Kidney (tissue), 14 donors: ENCODE data around the gene GTPBP8. TPM values are rescaled to one million over a fixed set of nuclear protein-coding genes. Genes with fewer than 3 reads are reported as not detected.

Experiments used
- DNase-seq, 5 donors: peaks; one replicate each; pipeline ENCODE4 v3.0.0-alpha.2; 2013 to 2020
- FAIRE-seq: peaks from 2 replicates; lab custom pipeline; 2012; peaks lifted over from hg19 to GRCh38; lab: Jason Lieb, UNC
- H3K27ac ChIP-seq, 2 donors: one replicate each; pipeline ENCODE4 v1.7.0; 2013; ENCODE audit warnings: low read depth in 2 of 2, low read length in 2 of 2, inconsistent platforms in 1 of 2
- H3K27me3 ChIP-seq: one replicate; pipeline ENCODE4 v1.7.1; 2013; ENCODE audit warnings: low read length, inconsistent platforms; ENCODE audit not compliant: control insufficient read depth, insufficient read depth
- H3K36me3 ChIP-seq, 3 donors: one replicate each; pipeline versions ENCODE4 v1.7.0 to v1.7.1; 2013; ENCODE audit warnings: low read length in 3 of 3, control low read depth in 1 of 3, inconsistent platforms in 1 of 3; ENCODE audit not compliant: insufficient read depth in 3 of 3, control insufficient read depth in 2 of 3
- H3K4me1 ChIP-seq, 3 donors: one replicate each; pipeline versions ENCODE4 v1.7.0 to v1.7.1; 2013; ENCODE audit warnings: low read length in 3 of 3, inconsistent platforms in 1 of 3, low read depth in 1 of 3; ENCODE audit not compliant: control insufficient read depth in 2 of 3, insufficient read depth in 2 of 3
- H3K4me3 ChIP-seq, 3 donors: one replicate each; pipeline versions ENCODE4 v1.7.0 to v1.8.1; 2013; ENCODE audit warnings: low read length in 3 of 3, control low read depth in 1 of 3, inconsistent platforms in 1 of 3
- H3K9ac ChIP-seq, 3 donors: one replicate each; pipeline versions ENCODE4 v1.7.0 to v1.7.1; 2013; ENCODE audit warnings: low read length in 3 of 3, control low read depth in 1 of 3, inconsistent platforms in 1 of 3
- H3K9me3 ChIP-seq, 3 donors: one replicate each; pipeline versions ENCODE4 v1.7.0 to v1.7.1; 2013; ENCODE audit warnings: low read length in 3 of 3, control low read depth in 1 of 3, inconsistent platforms in 1 of 3; ENCODE audit not compliant: control insufficient read depth in 2 of 3, insufficient read depth in 1 of 3
- intact Hi-C: fragments of 100-400 bp; cut with DNase I; formaldehyde crosslinking; loops from one replicate; pipeline ENCODE4 v1.11.1; 2022
- polyA plus RNA-seq: library from polyadenylated mRNA; stranded (reverse); fragments of 350-450 nt; fragmentation: Illumina TruSeq; extraction: RNeasy Lipid Tissue Mini Kit (QIAGEN cat#74804); gene quantifications from one replicate; pipeline ENCODE4 v1.2.3, GENCODE V29; 2014; ENCODE audit warnings: low read depth, low replicate concordance; ENCODE audit not compliant: insufficient read depth
- total RNA-seq: library from RNA; stranded (reverse); fragmentation: NEBNext Ultra II Directional; extraction: Animal tissue kit (Norgen Biotek cat#: 25700); gene quantifications from one replicate; pipeline ENCODE4 v1.2.1, GENCODE V29; 2021
- TF ChIP-seq, protein P1 (sequence below): IDR thresholded peaks from 3 replicates; pipeline ENCODE4 v1.5.1; 2012; ENCODE audit warnings: mild to moderate bottlenecking, moderate library complexity, borderline replicate concordance; ENCODE audit not compliant: insufficient read depth; ENCODE audit errors: extremely low read depth
- donor health status: control.
- donor health status: control.
- donor health status: control.
- donor health status: control.
- donor health status: control.
- donor health status: DM: yes; HTN: yes; CAD: no.
- donor health status: Normal renal cell carcinoma (clear cell type).

Gene GTPBP8
- total and polyA plus RNA-seq, 2 donors from 2014 or later, result 11.0 to 13.7 TPM

DNA sequence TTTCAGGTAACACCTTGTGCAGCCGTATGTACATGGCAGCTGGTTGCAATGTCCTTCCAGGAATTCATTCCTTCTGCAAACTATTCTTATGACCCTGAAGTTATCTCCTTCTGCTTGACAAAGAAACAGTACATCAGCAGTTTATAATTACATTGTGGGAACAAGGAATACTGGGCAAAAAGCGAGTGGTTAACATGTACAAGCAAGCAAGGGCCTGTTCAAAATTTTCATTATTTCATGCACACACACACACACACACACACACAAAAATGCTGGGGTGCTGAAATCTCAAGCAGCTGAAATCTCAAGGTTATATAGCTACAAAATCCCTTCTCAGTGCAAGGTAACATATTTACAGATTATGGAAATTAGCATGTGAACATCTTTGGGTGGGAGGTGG is 30.7 kb downstream of the GTPBP8 start:
- H3K4me3 ChIP-seq, result no peak overlapping the region
- H3K27ac ChIP-seq, result no peak overlapping the region
- H3K9me3 ChIP-seq, result no peaks in the 10 kb centered on the region
- H3K36me3 ChIP-seq, result peaks cover 0 to 2% (median 0%) of the 10 kb centered on the region in 3 donors
- no peak overlapping the region for H3K9ac ChIP-seq
- TF ChIP-seq, protein P1, sequence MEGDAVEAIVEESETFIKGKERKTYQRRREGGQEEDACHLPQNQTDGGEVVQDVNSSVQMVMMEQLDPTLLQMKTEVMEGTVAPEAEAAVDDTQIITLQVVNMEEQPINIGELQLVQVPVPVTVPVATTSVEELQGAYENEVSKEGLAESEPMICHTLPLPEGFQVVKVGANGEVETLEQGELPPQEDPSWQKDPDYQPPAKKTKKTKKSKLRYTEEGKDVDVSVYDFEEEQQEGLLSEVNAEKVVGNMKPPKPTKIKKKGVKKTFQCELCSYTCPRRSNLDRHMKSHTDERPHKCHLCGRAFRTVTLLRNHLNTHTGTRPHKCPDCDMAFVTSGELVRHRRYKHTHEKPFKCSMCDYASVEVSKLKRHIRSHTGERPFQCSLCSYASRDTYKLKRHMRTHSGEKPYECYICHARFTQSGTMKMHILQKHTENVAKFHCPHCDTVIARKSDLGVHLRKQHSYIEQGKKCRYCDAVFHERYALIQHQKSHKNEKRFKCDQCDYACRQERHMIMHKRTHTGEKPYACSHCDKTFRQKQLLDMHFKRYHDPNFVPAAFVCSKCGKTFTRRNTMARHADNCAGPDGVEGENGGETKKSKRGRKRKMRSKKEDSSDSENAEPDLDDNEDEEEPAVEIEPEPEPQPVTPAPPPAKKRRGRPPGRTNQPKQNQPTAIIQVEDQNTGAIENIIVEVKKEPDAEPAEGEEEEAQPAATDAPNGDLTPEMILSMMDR, result no peak
- DNase-seq (no peak), FAIRE-seq (no peak)
- no peaks in the 10 kb centered on the region for H3K27me3 ChIP-seq
- intact Hi-C loops, result no loop called here
- peaks cover 3 to 10% (median 9%) of the 10 kb centered on the region in 3 donors for H3K4me1 ChIP-seq

DNA sequence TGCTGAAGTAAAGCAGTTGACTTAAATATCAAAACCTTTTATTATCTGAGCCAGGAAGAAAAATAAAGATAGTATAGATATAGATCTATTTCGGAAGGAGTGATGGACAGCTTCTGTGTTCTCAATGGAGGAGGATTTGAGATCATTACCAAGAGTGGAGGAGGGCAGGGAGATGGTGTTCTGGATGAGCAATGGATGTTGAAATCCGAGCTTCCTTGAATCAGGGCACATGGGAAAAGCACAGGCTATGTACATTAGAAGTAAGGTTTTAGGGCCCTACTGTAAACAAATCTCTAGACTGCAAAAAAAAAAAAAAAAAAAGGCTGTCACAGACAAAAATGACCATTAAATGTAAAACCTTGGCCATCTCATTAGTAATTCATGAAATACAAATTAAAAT is 43.2 kb downstream of the GTPBP8 start:
- Histone ChIP-seq H3K27me3 (no peaks in the 10 kb centered on the region), H3K27ac (no peak overlapping the region), H3K9me3 (no peaks in the 10 kb centered on the region), H3K9ac (no peak overlapping the region), H3K4me3 (no peak overlapping the region), H3K4me1 (no peaks in the 10 kb centered on the region), H3K36me3 (no peaks in the 10 kb centered on the region)
- intact Hi-C loops, result no loop called here
- DNase-seq (no peak), FAIRE-seq (no peak)
- TF ChIP-seq, protein P1, result no peak

DNA sequence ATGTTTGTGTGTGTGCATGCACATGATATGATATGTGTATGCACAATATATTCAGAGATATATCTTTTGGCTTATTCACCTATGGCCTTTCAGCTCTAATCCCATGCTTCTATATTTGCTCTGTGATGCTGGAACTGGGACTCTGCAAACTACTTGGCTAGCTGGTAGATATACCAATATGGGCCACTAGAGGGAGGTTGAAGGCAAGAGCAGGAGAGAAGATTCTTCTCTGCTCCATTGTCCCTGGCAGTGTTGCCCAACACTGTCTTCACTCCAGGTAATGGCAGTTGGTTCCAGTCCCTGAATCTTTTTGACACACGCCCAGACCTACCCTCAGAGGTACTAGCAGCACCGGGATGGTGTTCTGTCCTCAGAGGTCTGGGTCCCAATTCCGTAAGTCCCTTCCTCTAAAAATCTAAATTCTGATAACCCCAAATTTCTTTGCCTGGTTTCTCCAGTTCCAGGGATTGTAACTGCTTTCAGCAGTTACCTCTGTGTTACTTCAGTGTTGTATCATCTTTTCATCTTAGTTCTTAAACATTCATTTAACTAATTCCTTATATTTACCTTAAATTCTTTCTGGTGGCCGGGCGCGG is 44.7 kb downstream of the GTPBP8 start:
- no peaks in the 10 kb centered on the region for H3K36me3 ChIP-seq
- no peaks in the 10 kb centered on the region for H3K4me1 ChIP-seq
- no peaks in the 10 kb centered on the region for H3K9me3 ChIP-seq
- peak in 3 of 5 donors; percentile 20 to 75 (median 67) for DNase-seq
- TF ChIP-seq, protein P1, result peak; percentile 75
- H3K4me3 ChIP-seq, result no peak overlapping the region
- intact Hi-C loops, result no loop called here
- no peaks in the 10 kb centered on the region for H3K27me3 ChIP-seq
- H3K9ac ChIP-seq, result no peak overlapping the region
- FAIRE-seq, result no peak
- no peak overlapping the region for H3K27ac ChIP-seq

DNA sequence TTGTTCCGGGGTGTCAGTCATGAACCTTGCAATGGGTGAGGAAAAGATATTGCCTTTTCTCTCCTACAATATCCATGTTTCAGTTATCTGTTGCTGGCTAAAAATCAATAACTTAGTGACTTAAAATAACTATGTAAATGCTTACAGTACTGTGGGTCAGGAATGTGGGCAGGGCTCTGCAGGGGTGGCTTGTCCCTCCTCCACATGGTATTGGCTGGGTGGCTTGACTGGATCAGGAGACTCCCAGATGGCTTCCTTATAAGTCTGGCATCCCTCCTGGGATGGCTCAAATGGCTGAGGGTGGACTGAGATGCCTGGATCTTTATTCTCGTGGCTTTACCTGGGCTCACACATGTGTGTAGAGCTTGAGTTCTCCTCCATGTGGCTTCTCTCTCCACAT is 47.5 kb downstream of the GTPBP8 start:
- no peak overlapping the region for H3K27ac ChIP-seq
- FAIRE-seq, result no peak
- H3K9me3 ChIP-seq, result no peaks in the 10 kb centered on the region
- H3K9ac ChIP-seq, result no peak overlapping the region
- H3K4me3 ChIP-seq, result no peak overlapping the region
- H3K4me1 ChIP-seq, result no peaks in the 10 kb centered on the region
- no peaks in the 10 kb centered on the region for H3K36me3 ChIP-seq
- no peak for DNase-seq
- no peaks in the 10 kb centered on the region for H3K27me3 ChIP-seq
- intact Hi-C loops, result no loop called here
- TF ChIP-seq, protein P1, result no peak
